Sigmoid colon (tissue), 4 donors: ENCODE results near the gene SMARCAL1.

Source experiments
- EP300 ChIP-seq, 4 donors: sonication (generic); formaldehyde crosslinking; IDR thresholded peaks; one replicate each; pipeline ENCODE4 v1.6.1; 2017; ENCODE audit warnings: antibody characterized with exemption in 4 of 4
- POLR2A ChIP-seq, 2 donors: fragments of 450-650 bp; IDR thresholded peaks; one replicate each; pipeline ENCODE4 v1.6.1; 2016; ENCODE audit warnings: antibody characterized with exemption in 2 of 2, mild to moderate bottlenecking in 2 of 2, moderate library complexity in 2 of 2
- POLR2AphosphoS5 ChIP-seq, 4 donors: sonication (generic); formaldehyde crosslinking; IDR thresholded peaks; one replicate each; pipeline ENCODE4 v1.6.1; 2017; ENCODE audit warnings: antibody characterized with exemption in 4 of 4
- TF ChIP-seq, protein P1 (sequence below), 4 experiments: fragments of 450-650 bp in 3 of 4; fragments of 200-600 bp in 1 of 4; IDR thresholded peaks; one replicate each; pipeline ENCODE4 v1.5.1; 2016 to 2019; ENCODE audit warnings: antibody characterized with exemption in 4 of 4, mild to moderate bottlenecking in 3 of 4, moderate library complexity in 2 of 4

DNA sequence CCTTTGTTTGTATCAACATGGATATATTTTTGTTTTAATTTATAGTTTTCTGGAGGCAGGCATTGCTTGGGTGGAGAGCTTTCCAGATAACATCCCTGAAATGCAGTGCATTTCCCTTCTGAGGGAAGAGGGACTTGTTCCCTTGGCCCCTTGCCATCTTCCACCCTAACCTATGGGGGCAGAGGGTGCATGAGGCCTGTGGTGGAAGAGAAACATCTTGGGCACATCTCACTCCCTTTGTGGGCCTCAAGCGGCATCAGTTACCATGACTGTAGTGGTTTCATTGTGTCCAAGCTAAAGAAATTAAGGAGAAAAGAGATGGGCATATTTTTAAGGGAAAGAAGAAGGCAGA is 81.0 kb downstream of the SMARCAL1 start:
- TF ChIP-seq POLR2A (IDR thresholded peaks at IDR 0.05) (no peak), POLR2AphosphoS5 (IDR thresholded peaks at IDR 0.05) (no peak), EP300 (IDR thresholded peaks at IDR 0.05) (no peak)
- TF ChIP-seq, protein P1, sequence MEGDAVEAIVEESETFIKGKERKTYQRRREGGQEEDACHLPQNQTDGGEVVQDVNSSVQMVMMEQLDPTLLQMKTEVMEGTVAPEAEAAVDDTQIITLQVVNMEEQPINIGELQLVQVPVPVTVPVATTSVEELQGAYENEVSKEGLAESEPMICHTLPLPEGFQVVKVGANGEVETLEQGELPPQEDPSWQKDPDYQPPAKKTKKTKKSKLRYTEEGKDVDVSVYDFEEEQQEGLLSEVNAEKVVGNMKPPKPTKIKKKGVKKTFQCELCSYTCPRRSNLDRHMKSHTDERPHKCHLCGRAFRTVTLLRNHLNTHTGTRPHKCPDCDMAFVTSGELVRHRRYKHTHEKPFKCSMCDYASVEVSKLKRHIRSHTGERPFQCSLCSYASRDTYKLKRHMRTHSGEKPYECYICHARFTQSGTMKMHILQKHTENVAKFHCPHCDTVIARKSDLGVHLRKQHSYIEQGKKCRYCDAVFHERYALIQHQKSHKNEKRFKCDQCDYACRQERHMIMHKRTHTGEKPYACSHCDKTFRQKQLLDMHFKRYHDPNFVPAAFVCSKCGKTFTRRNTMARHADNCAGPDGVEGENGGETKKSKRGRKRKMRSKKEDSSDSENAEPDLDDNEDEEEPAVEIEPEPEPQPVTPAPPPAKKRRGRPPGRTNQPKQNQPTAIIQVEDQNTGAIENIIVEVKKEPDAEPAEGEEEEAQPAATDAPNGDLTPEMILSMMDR (IDR thresholded peaks at IDR 0.05) = no peak
